Esophagus muscularis mucosa (tissue), 4 donors: Measurements from ENCODE around the gene IFITM2. TPM values are rescaled to one million over a fixed set of nuclear protein-coding genes. Genes with fewer than 3 reads are reported as not detected.
"Not testable (repeated sequence)": the region's sequence is repeated elsewhere in the genome, so short reads cannot be mapped to it uniquely, and the experiment has no call there.

Source experiments
- DNase-seq: peaks from one replicate; pipeline ENCODE4 v3.0.0-alpha.2; 2017; ENCODE audit errors: extremely low spot score
- H3K27ac ChIP-seq, 4 donors: fragments of 200-600 bp; sonication (generic); replicated peaks in 1 of 4; 1 replicate in 3 of 4; 2 replicates in 1 of 4; pipeline ENCODE4 v1.5.1; 2016 to 2019; ENCODE audit warnings: mild to moderate bottlenecking in 1 of 4
- H3K27me3 ChIP-seq, 4 donors: fragments of 200-600 bp; sonication (generic); one replicate each; pipeline versions ENCODE4 v1.5.1 to v1.6.0; 2016 to 2019
- H3K36me3 ChIP-seq, 4 donors: fragments of 200-600 bp; sonication (generic); one replicate each; pipeline ENCODE4 v1.5.1; 2016 to 2019
- H3K4me1 ChIP-seq, 4 donors: fragments of 200-600 bp; sonication (generic); one replicate each; pipeline ENCODE4 v1.5.1; 2016 to 2019
- H3K4me3 ChIP-seq, 4 donors: fragments of 200-600 bp; sonication (generic); 1 replicate in 2 of 4; 2 replicates in 2 of 4; pipeline ENCODE4 v1.5.1; 2016 to 2019; ENCODE audit warnings: mild to moderate bottlenecking in 4 of 4, moderate library complexity in 1 of 4
- H3K9me3 ChIP-seq, 4 donors: fragments of 200-600 bp; sonication (generic); 1 replicate in 3 of 4; 2 replicates in 1 of 4; pipeline ENCODE4 v1.5.1; 2016 to 2019
- EP300 ChIP-seq: sonication (generic); formaldehyde crosslinking; IDR thresholded peaks from one replicate; pipeline ENCODE4 v1.6.1; 2017; ENCODE audit warnings: antibody characterized with exemption
- POLR2A ChIP-seq: fragments of 450-650 bp; IDR thresholded peaks from one replicate; pipeline ENCODE4 v1.6.1; 2017; ENCODE audit warnings: antibody characterized with exemption, moderate library complexity, mild to moderate bottlenecking, low read depth
- POLR2AphosphoS5 ChIP-seq, 2 donors: sonication (generic); formaldehyde crosslinking; IDR thresholded peaks; one replicate each; pipeline ENCODE4 v1.6.1; 2017; ENCODE audit warnings: antibody characterized with exemption in 2 of 2
- WGBS: methylation state at CpG from one replicate; pipeline ENCODE4 v1.1.5; 2018; 5-methylcytosine and 5-hydroxymethylcytosine counted together
- intact Hi-C: fragments of 100-400 bp; cut with DNase I; formaldehyde crosslinking; loops from one replicate; pipeline ENCODE4 v1.15.1; 2023
- total RNA-seq, 4 donors: library from RNA; depleted of rRNA; stranded (reverse); fragments of >200 nt; gene quantifications; one replicate each; pipeline versions ENCODE4 v1.1.0 to v1.2.1, GENCODE V29; 2016
- TF ChIP-seq, protein P1 (sequence below), 3 experiments: fragments of 200-600 bp in 2 of 3; fragments of 450-650 bp in 1 of 3; sonication (generic) in 2 of 3; IDR thresholded peaks; one replicate each; pipeline ENCODE4 v1.5.1; 2017 to 2019; ENCODE audit warnings: antibody characterized with exemption in 3 of 3, mild to moderate bottlenecking in 2 of 3, moderate library complexity in 1 of 3

Gene IFITM2
- total RNA-seq, 4 donors from 2014 or later = 92.2 to 235 (median 194) TPM

GRCh38 chr11:340539-341512 is 33.2 kb downstream of the IFITM2 start:
- TF ChIP-seq POLR2A = no peak
- TF ChIP-seq, protein P1, sequence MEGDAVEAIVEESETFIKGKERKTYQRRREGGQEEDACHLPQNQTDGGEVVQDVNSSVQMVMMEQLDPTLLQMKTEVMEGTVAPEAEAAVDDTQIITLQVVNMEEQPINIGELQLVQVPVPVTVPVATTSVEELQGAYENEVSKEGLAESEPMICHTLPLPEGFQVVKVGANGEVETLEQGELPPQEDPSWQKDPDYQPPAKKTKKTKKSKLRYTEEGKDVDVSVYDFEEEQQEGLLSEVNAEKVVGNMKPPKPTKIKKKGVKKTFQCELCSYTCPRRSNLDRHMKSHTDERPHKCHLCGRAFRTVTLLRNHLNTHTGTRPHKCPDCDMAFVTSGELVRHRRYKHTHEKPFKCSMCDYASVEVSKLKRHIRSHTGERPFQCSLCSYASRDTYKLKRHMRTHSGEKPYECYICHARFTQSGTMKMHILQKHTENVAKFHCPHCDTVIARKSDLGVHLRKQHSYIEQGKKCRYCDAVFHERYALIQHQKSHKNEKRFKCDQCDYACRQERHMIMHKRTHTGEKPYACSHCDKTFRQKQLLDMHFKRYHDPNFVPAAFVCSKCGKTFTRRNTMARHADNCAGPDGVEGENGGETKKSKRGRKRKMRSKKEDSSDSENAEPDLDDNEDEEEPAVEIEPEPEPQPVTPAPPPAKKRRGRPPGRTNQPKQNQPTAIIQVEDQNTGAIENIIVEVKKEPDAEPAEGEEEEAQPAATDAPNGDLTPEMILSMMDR (IDR thresholded peaks at IDR 0.05) = no peak
- TF ChIP-seq POLR2AphosphoS5 (IDR thresholded peaks at IDR 0.05) = no peak
- TF ChIP-seq EP300 = no peak

GRCh38 chr11:342328-342727 is 34.7 kb downstream of the IFITM2 start:
- DNase-seq = no peak
- peak overlapping the region in 3 of 4 donors; percentile 3 to 34 (median 18) for H3K27ac ChIP-seq
- H3K27me3 ChIP-seq = peaks cover 0 to 2% (median 0%) of the 10 kb centered on the region in 4 donors
- no peak overlapping the region for H3K4me3 ChIP-seq
- no peaks in the 10 kb centered on the region for H3K4me1 ChIP-seq
- no peaks in the 10 kb centered on the region for H3K9me3 ChIP-seq
- intact Hi-C loops = no loop called here
- H3K36me3 ChIP-seq = no peaks in the 10 kb centered on the region
- TF ChIP-seq EP300 (no peak), POLR2A (no peak), POLR2AphosphoS5 (IDR thresholded peaks at IDR 0.05) (no peak)
- TF ChIP-seq, protein P1 (IDR thresholded peaks at IDR 0.05) = no peak
- WGBS = 79% methylated on average over 3 of the region's 3 CpGs

More at GRCh38 chr11:340539-341512, 33.2 kb downstream of the IFITM2 start:
- Histone ChIP-seq H3K27me3 (peaks cover 0 to 2% (median 0%) of the 10 kb centered on the region in 4 donors), H3K36me3 (no peaks in the 10 kb centered on the region), H3K4me3 (no peak overlapping the region), H3K27ac (no peak overlapping the region), H3K9me3 (no peaks in the 10 kb centered on the region), H3K4me1 (peaks cover 8 to 12% (median 10%) of the 10 kb centered on the region in 4 donors)
- no peak for DNase-seq
- intact Hi-C loops = no loop called here
- WGBS = 85% methylated on average over 4 of the region's 5 CpGs

- Histone ChIP-seq H3K4me3 (no peak overlapping the region), H3K9me3 (no peaks in the 10 kb centered on the region), H3K36me3 (no peaks in the 10 kb centered on the region), H3K27me3 (no peaks in the 10 kb centered on the region), H3K4me1 (no peaks in the 10 kb centered on the region), H3K27ac (no peak overlapping the region)
- TF ChIP-seq, protein P1 (IDR thresholded peaks at IDR 0.05) = no peak
- no peak for TF ChIP-seq EP300
- TF ChIP-seq POLR2AphosphoS5 (IDR thresholded peaks at IDR 0.05) = no peak
- TF ChIP-seq POLR2A = no peak
- intact Hi-C loops = no loop called here
- DNase-seq = no peak
- WGBS = 91% methylated on average over 11 of the region's 11 CpGs
These were observed 37.4 kb downstream of the IFITM2 start for GRCh38 chr11:344836-345578.

GRCh38 chr11:346529-346928 is 38.9 kb downstream of the IFITM2 start:
- Histone ChIP-seq H3K9me3 (no peaks in the 10 kb centered on the region), H3K4me1 (peaks cover 0 to 12% (median 7%) of the 10 kb centered on the region in 4 donors), H3K27me3 (no peaks in the 10 kb centered on the region), H3K36me3 (no peaks in the 10 kb centered on the region), H3K4me3 (no peak overlapping the region), H3K27ac (no peak overlapping the region)
- intact Hi-C loops = no loop called here
- no peak for TF ChIP-seq POLR2A
- no peak for TF ChIP-seq POLR2AphosphoS5 (IDR thresholded peaks at IDR 0.05)
- TF ChIP-seq, protein P1 (IDR thresholded peaks at IDR 0.05) = no peak
- no peak for TF ChIP-seq EP300
- 73% methylated on average over 3 of the region's 3 CpGs for WGBS
- DNase-seq = no peak

DNA sequence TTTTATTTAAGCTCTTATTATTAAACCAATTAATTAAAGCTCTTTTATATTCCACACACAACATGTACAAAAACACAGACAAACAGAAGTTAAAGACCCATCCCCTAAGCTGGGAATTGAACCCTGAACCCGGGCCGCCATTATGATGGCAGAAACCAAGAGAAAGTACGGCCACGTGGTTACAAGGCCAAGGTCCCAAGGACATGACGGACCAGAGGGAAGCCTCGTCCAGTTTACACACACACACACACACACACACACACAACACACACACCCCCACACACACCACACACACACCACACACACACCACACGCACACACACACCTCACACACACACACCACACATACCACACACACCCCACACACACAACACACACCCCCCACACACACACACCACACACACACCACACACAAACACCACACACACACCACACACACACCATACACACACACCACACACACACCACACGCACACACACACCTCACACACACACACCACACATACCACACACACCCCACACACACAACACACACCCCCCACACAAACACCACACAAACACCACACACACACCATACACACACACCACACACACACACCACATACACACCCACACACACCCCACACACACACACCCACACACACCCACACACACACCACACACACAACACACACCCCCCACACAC is 41.8 kb downstream of the IFITM2 start:
- 88% methylated on average over 8 of the region's 8 CpGs for WGBS
- H3K4me3 ChIP-seq, H3K27ac ChIP-seq, H3K9me3 ChIP-seq, intact Hi-C loops, H3K36me3 ChIP-seq, H3K27me3 ChIP-seq, DNase-seq: not testable (repeated sequence)
- peaks cover 22 to 36% (median 29%) of the 10 kb centered on the region in 4 donors for H3K4me1 ChIP-seq

GRCh38 chr11:350033-350722 is 42.6 kb downstream of the IFITM2 start:
- H3K4me3 ChIP-seq, H3K36me3 ChIP-seq, intact Hi-C loops, H3K9me3 ChIP-seq, H3K27me3 ChIP-seq, DNase-seq: not testable (repeated sequence)
- 76% methylated on average over 16 of the region's 16 CpGs for WGBS
- Histone ChIP-seq H3K4me1 (peaks cover 27 to 42% (median 35%) of the 10 kb centered on the region in 4 donors), H3K27ac (peak overlapping the region in 2 of 4 donors; percentile 7 to 11)
